GM10266 (cell line): ENCODE results near the gene SIRT5.
A peak's percentile ranks its signal among the peaks of the same experiment; 100 is the strongest.

Experiments
- DNase-seq: peaks from one replicate; pipeline ENCODE4 v3.0.0; 2012; ENCODE audit errors: extremely low spot score
- CTCF ChIP-seq: IDR thresholded peaks from 2 replicates; pipeline ENCODE4 v1.5.1; 2012; ENCODE audit warnings: mild to moderate bottlenecking, low read depth; ENCODE audit not compliant: control insufficient read depth, insufficient read depth; ENCODE audit errors: missing control alignments

SIRT5 gene

GRCh38 chr6:13614126-13614925 lies 39.9 kb downstream of the SIRT5 start:
- DNase-seq = no peak
- no peak for TF ChIP-seq CTCF

GRCh38 chr6:13614926-13615791 lies 40.8 kb downstream of the SIRT5 start, which contains the start of gene NOL7:
Gene NOL7, plus strand, starts transcription at chr6:13615335. Its CDS starts 24 bp downstream, at chr6:13615359.
- peak; percentile 96 for TF ChIP-seq CTCF
- peak; percentile 97 for DNase-seq

- peak; percentile 18 for DNase-seq
- no peak for TF ChIP-seq CTCF
These were observed 41.4 kb downstream of the SIRT5 start for GRCh38 chr6:13615792-13616120.

- DNase-seq = no peak
- TF ChIP-seq CTCF = no peak
These were observed 42.7 kb downstream of the SIRT5 start for GRCh38 chr6:13617066-13617465.

GRCh38 chr6:13624871-13625288 lies 50.5 kb downstream of the SIRT5 start:
- peak; percentile 44 for DNase-seq
- peak; percentile 44 for TF ChIP-seq CTCF

GRCh38 chr6:13629459-13630116 lies 55.2 kb downstream of the SIRT5 start:
- DNase-seq = no peak

More at GRCh38 chr6:13629459-13630116, 55.2 kb downstream of the SIRT5 start:
- no peak for TF ChIP-seq CTCF
